Ovary (tissue), 3 donors: ENCODE results near the gene ANXA11.

Experiments used
- CTCF ChIP-seq, 3 donors: fragments of 450-650 bp in 2 of 3; fragments of 200-600 bp in 1 of 3; IDR thresholded peaks; one replicate each; pipeline versions ENCODE4 v1.5.1 to v1.8.0; 2016 to 2022; ENCODE audit warnings: antibody characterized with exemption in 3 of 3, mild to moderate bottlenecking in 1 of 3
- EP300 ChIP-seq: sonication (generic); formaldehyde crosslinking; IDR thresholded peaks from one replicate; pipeline ENCODE4 v1.6.1; 2017; ENCODE audit warnings: antibody characterized with exemption
- POLR2A ChIP-seq: fragments of 450-650 bp; IDR thresholded peaks from one replicate; pipeline ENCODE4 v1.6.1; 2017; ENCODE audit warnings: antibody characterized with exemption, mild to moderate bottlenecking, moderate library complexity
- donor health status: DM: no; HTN: no; CAD: no.

GRCh38 chr10:80168162-80168511 lies 37.2 kb downstream of the ANXA11 start:
- TF ChIP-seq EP300 (no peak), CTCF (IDR thresholded peaks at IDR 0.05) (no peak), POLR2A (no peak)
